H9 (cell line): ENCODE results near the gene NRCAM. TPM values are rescaled to one million over a fixed set of nuclear protein-coding genes. Genes with fewer than 3 reads are reported as not detected.

Experiments used
- DNase-seq: peaks from one replicate; pipeline ENCODE4 v3.0.0-alpha.2; 2017
- H2AFZ ChIP-seq: one replicate; pipeline ENCODE4 v1.6.1; 2013; ENCODE audit warnings: mild to moderate bottlenecking, low read length, control low read depth, moderate library complexity
- H2AK5ac ChIP-seq: 2 replicates; pipeline ENCODE4 v1.6.1; 2013; ENCODE audit warnings: low read length, control low read depth, mixed read lengths; ENCODE audit not compliant: insufficient read length
- H2BK120ac ChIP-seq: one replicate; pipeline ENCODE4 v1.6.1; 2013; ENCODE audit warnings: low read depth, mild to moderate bottlenecking, low read length, control low read depth, inconsistent platforms; ENCODE audit not compliant: poor library complexity, severe bottlenecking
- H2BK12ac ChIP-seq: 2 replicates; pipeline ENCODE4 v1.6.1; 2013; ENCODE audit warnings: low read length, control low read depth, mixed read lengths, low read depth; ENCODE audit not compliant: insufficient read length
- H2BK15ac ChIP-seq: 2 replicates; pipeline ENCODE4 v1.6.1; 2013; ENCODE audit warnings: low read depth, low read length, control low read depth
- H2BK20ac ChIP-seq: one replicate; pipeline ENCODE4 v1.6.1; 2013; ENCODE audit warnings: low read depth, mild to moderate bottlenecking, low read length, control low read depth, inconsistent platforms; ENCODE audit not compliant: poor library complexity, severe bottlenecking
- H2BK5ac ChIP-seq: 2 replicates; pipeline ENCODE4 v1.6.1; 2013; ENCODE audit warnings: low read length, control low read depth, mixed read lengths; ENCODE audit not compliant: insufficient read length
- H3K14ac ChIP-seq: 2 replicates; pipeline ENCODE4 v1.6.1; 2013; ENCODE audit warnings: low read length, control low read depth; ENCODE audit not compliant: insufficient read depth
- H3K18ac ChIP-seq: 2 replicates; pipeline ENCODE4 v1.6.1; 2013; ENCODE audit warnings: low read depth, mild to moderate bottlenecking, mixed read lengths, low read length, control low read depth; ENCODE audit not compliant: insufficient read length
- H3K23ac ChIP-seq: 2 replicates; pipeline ENCODE4 v1.6.1; 2013; ENCODE audit warnings: low read length, control low read depth, mixed read lengths, low read depth; ENCODE audit not compliant: insufficient read length
- H3K23me2 ChIP-seq: 2 replicates; pipeline ENCODE4 v1.6.1; 2013; ENCODE audit warnings: low read depth, mild to moderate bottlenecking, mixed read lengths, low read length, control low read depth; ENCODE audit not compliant: insufficient read length, poor library complexity, severe bottlenecking
- H3K27ac ChIP-seq: 2 replicates; pipeline ENCODE4 v1.5.1; 2013; ENCODE audit warnings: low read length, control low read depth, mixed read lengths, low read depth; ENCODE audit not compliant: insufficient read length
- H3K27me3 ChIP-seq: 2 replicates; pipeline ENCODE4 v1.6.1; 2013; ENCODE audit warnings: low read length, control low read depth, inconsistent platforms; ENCODE audit not compliant: insufficient read depth
- H3K4ac ChIP-seq: 2 replicates; pipeline ENCODE4 v1.6.1; 2013; ENCODE audit warnings: low read depth, mild to moderate bottlenecking, control low read depth, inconsistent platforms, low read length, moderate library complexity
- H3K4me1 ChIP-seq: 2 replicates; pipeline ENCODE4 v1.6.1; 2013; ENCODE audit warnings: low read length, control low read depth, inconsistent platforms; ENCODE audit not compliant: insufficient read depth
- H3K4me2 ChIP-seq: 2 replicates; pipeline ENCODE4 v1.6.1; 2013; ENCODE audit warnings: low read length, control low read depth, mixed read lengths; ENCODE audit not compliant: insufficient read length, insufficient read depth
- H3K56ac ChIP-seq: 2 replicates; pipeline ENCODE4 v1.6.1; 2013; ENCODE audit warnings: low read depth, mild to moderate bottlenecking, mixed read lengths, low read length, control low read depth; ENCODE audit not compliant: insufficient read length
- H3K79me1 ChIP-seq: 2 replicates; pipeline ENCODE4 v1.6.1; 2013; ENCODE audit warnings: low read depth, mild to moderate bottlenecking, moderate library complexity, low read length, control low read depth, inconsistent platforms; ENCODE audit not compliant: insufficient read depth, poor library complexity, severe bottlenecking
- H3K79me2 ChIP-seq: 2 replicates; pipeline ENCODE4 v1.6.1; 2013; ENCODE audit warnings: low read length, control low read depth, inconsistent platforms; ENCODE audit not compliant: insufficient read depth
- H3K9ac ChIP-seq: 2 replicates; pipeline ENCODE4 v1.6.1; 2013; ENCODE audit warnings: low read length, control low read depth, mixed read lengths; ENCODE audit not compliant: insufficient read length; ENCODE audit errors: extremely low read depth
- H3K9me3 ChIP-seq: one replicate; pipeline ENCODE4 v1.6.1; 2013; ENCODE audit warnings: low read depth, low read length, inconsistent platforms; ENCODE audit not compliant: control insufficient read depth
- H3T11ph ChIP-seq: one replicate; pipeline ENCODE4 v1.6.1; 2013; ENCODE audit warnings: mild to moderate bottlenecking, low read length, control low read depth, inconsistent platforms
- H4K20me1 ChIP-seq: one replicate; pipeline ENCODE4 v1.6.1; 2013; ENCODE audit not compliant: control insufficient read depth, insufficient read length, insufficient read depth
- H4K5ac ChIP-seq: 2 replicates; pipeline ENCODE4 v1.6.1; 2013; ENCODE audit warnings: low read depth, mild to moderate bottlenecking, mixed read lengths, low read length, control low read depth; ENCODE audit not compliant: insufficient read length
- H4K8ac ChIP-seq: replicated peaks from 2 replicates; pipeline ENCODE4 v1.6.1; 2013; ENCODE audit warnings: low read length, control low read depth, mixed read lengths, low read depth; ENCODE audit not compliant: insufficient read length
- H4K91ac ChIP-seq: 2 replicates; pipeline ENCODE4 v1.6.1; 2013; ENCODE audit warnings: low read depth, mild to moderate bottlenecking, moderate library complexity, mixed read lengths, low read length, control low read depth; ENCODE audit not compliant: insufficient read length
- H3K27ac Mint-ChIP-seq, 3 experiments: 2 replicates in 2 of 3; 3 replicates in 1 of 3; pipeline ENCODE4 v1.8.0; 2020 to 2021; ENCODE audit warnings: mixed read lengths in 3 of 3, mild to moderate bottlenecking in 1 of 3, moderate library complexity in 1 of 3
- H3K27me3 Mint-ChIP-seq: 2 replicates; pipeline ENCODE4 v1.8.0; 2021; ENCODE audit warnings: low read depth, mild to moderate bottlenecking, moderate library complexity, mixed read lengths
- H3K36me3 Mint-ChIP-seq, 3 experiments: 2 replicates in 2 of 3; 3 replicates in 1 of 3; pipeline ENCODE4 v1.8.0; 2020 to 2021; ENCODE audit warnings: low read depth in 3 of 3, mixed read lengths in 3 of 3; ENCODE audit not compliant: insufficient read depth in 1 of 3
- H3K4me1 Mint-ChIP-seq, 2 experiments: 2 replicates each; pipeline ENCODE4 v1.8.0; 2020; ENCODE audit warnings: mixed read lengths in 2 of 2
- H3K4me3 Mint-ChIP-seq, 2 experiments: 2 replicates in 1 of 2; 3 replicates in 1 of 2; pipeline ENCODE4 v1.8.0; 2020 to 2021; ENCODE audit warnings: mild to moderate bottlenecking in 2 of 2, mixed read lengths in 2 of 2, moderate library complexity in 1 of 2
- H3K9me3 Mint-ChIP-seq, 2 experiments: 2 replicates in 1 of 2; 3 replicates in 1 of 2; pipeline ENCODE4 v1.8.0; 2020; ENCODE audit warnings: mild to moderate bottlenecking in 2 of 2, mixed read lengths in 2 of 2, moderate library complexity in 1 of 2
- CTCF ChIP-seq: fragments of 200-600 bp; sonication (generic); conservative IDR thresholded peaks from 3 replicates; pipeline ENCODE4 v1.8.0; 2021; ENCODE audit warnings: antibody characterized with exemption, mild to moderate bottlenecking
- WGBS: extraction: QIAGEN DNeasy Blood & Tissue Kit; methylation state at CpG from one replicate; pipeline ENCODE4 v1.1.7; 2013; ENCODE audit warnings: missing lambda C conversion rate, low lambda C conversion rate, mixed read lengths; ENCODE audit not compliant: insufficient read length; ENCODE audit errors: extremely low coverage; 5-methylcytosine and 5-hydroxymethylcytosine counted together
- total RNA-seq: library from RNA; stranded (reverse); gene quantifications from 2 replicates; pipeline ENCODE4 v1.2.1, GENCODE V29; 2021

NRCAM gene
- total RNA-seq, 1 experiment from 2014 or later, result 2.3 TPM

GRCh38 chr7:108440613-108441012, 15.6 kb downstream of the NRCAM start:
- no peak overlapping the region for H3K4me2 ChIP-seq
- H4K8ac ChIP-seq, result no peak overlapping the region
- Mint-ChIP-seq H3K4me1 (no peaks in the 10 kb centered on the region), H3K27me3 (no peaks in the 10 kb centered on the region), H3K4me3 (no peak overlapping the region), H3K27ac (no peak overlapping the region), H3K9me3 (peaks cover 5 to 6% of the 10 kb centered on the region in 2 experiments; a peak in 4 of 5 replicates), H3K36me3 (peaks cover 0 to 13% (median 3%) of the 10 kb centered on the region in 3 experiments; a peak in 2 of 7 replicates)
- no peak overlapping the region for H2BK20ac ChIP-seq
- H3K27me3 ChIP-seq, result no peaks in the 10 kb centered on the region
- H3K4me1 ChIP-seq, result no peaks in the 10 kb centered on the region
- H2AK5ac ChIP-seq, result no peak overlapping the region
- H2BK120ac ChIP-seq, result no peak overlapping the region
- H3K79me1 ChIP-seq, result no peaks in the 10 kb centered on the region
- H3K56ac ChIP-seq, result no peak overlapping the region
- H4K20me1 ChIP-seq, result no peaks in the 10 kb centered on the region
- WGBS, result no CpG with 5 or more reads among the region's 3 CpGs
- H3K9ac ChIP-seq, result no peak overlapping the region
- no peaks in the 10 kb centered on the region for H3K79me2 ChIP-seq
- H2BK5ac ChIP-seq, result no peak overlapping the region
- no peak overlapping the region for H3K18ac ChIP-seq
- no peak overlapping the region for H3K4ac ChIP-seq
- H3K27ac ChIP-seq, result no peak overlapping the region
- H3K23me2 ChIP-seq, result no peaks in the 10 kb centered on the region
- H3K9me3 ChIP-seq, result no peaks in the 10 kb centered on the region
- no peak for DNase-seq
- no peak overlapping the region for H3K14ac ChIP-seq
- no peak overlapping the region for H2AFZ ChIP-seq
- H3K23ac ChIP-seq, result no peak overlapping the region
- H2BK12ac ChIP-seq, result no peak overlapping the region
- no peak overlapping the region for H2BK15ac ChIP-seq
- no peak overlapping the region for H3T11ph ChIP-seq
- no peak overlapping the region for H4K5ac ChIP-seq
- no peak for TF ChIP-seq CTCF
- no peak overlapping the region for H4K91ac ChIP-seq
